Natural killer cell treated with Interleukin-12 subunit alpha and Interleukin-12 subunit beta and Interleukin-15 and Interleukin-18, amount 100 ng/mL, for 72 hours (primary cell): ENCODE measurements around the gene RNF6. TPM values are rescaled to one million over a fixed set of nuclear protein-coding genes. Genes with fewer than 3 reads are reported as not detected.

Source experiments
- ATAC-seq, 2 donors: fragments of 150-1000 bp; cut with Tn5 transposase in 1 of 2; sonication (Bioruptor Pico), chemical (Tn5 transposase) in 1 of 2; 2 replicates each; pipeline ENCODE4 v1.10.0; 2021
- DNase-seq: peaks from one replicate; pipeline ENCODE4 v3.0.0; 2022; ENCODE audit warnings: low spot score
- H3K27ac Mint-ChIP-seq, 2 donors: 1 replicate in 1 of 2; 2 replicates in 1 of 2; pipeline ENCODE4 v1.8.0; 2022; ENCODE audit warnings: mixed read lengths in 2 of 2, mild to moderate bottlenecking in 1 of 2, moderate library complexity in 1 of 2
- H3K27me3 Mint-ChIP-seq, 2 donors: 1 replicate in 1 of 2; 2 replicates in 1 of 2; pipeline ENCODE4 v1.8.0; 2022; ENCODE audit warnings: mixed read lengths in 2 of 2
- H3K36me3 Mint-ChIP-seq: one replicate; pipeline ENCODE4 v1.8.0; 2022; ENCODE audit warnings: mixed read lengths
- H3K4me1 Mint-ChIP-seq, 2 donors: 1 replicate in 1 of 2; 2 replicates in 1 of 2; pipeline ENCODE4 v1.8.0; 2022; ENCODE audit warnings: low read depth in 2 of 2, mixed read lengths in 2 of 2, mild to moderate bottlenecking in 1 of 2
- H3K4me3 Mint-ChIP-seq: one replicate; pipeline ENCODE4 v1.8.0; 2022; ENCODE audit warnings: mixed read lengths
- H3K9me3 Mint-ChIP-seq: 2 replicates; pipeline ENCODE4 v1.8.0; 2022; ENCODE audit warnings: mixed read lengths
- total RNA-seq, 2 donors: library from RNA; stranded (reverse); gene quantifications; one replicate each; pipeline ENCODE4 v1.2.3, GENCODE V29; 2022

RNF6 gene
- total RNA-seq, 2 donors from 2014 or later: 37.7 to 64.4 TPM

GRCh38 chr13:26247608-26248007, 25.5 kb upstream of the RNF6 start:
- Mint-ChIP-seq H3K9me3 (no peaks in the 10 kb centered on the region), H3K27me3 (peaks cover 9% of the 10 kb centered on the region in 2 donors)

DNA sequence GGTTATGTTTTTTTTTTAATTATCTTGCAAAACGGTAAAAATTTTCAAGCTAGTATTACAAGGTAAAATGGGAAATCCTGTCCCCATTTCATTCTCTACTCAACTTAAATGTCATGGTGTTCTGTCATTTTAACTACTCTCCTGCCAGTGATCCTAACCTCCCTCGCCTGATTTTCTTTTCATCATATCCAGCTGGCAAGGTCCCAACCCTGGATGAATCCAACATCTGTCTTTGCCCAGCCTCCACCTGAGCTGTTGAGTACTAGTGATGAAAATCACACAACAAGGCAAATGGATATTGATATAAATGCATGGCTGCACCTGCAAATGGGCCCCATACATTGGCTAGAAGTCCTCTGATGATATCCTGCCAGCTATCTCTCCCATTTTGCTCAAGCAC, 24.9 kb upstream of the RNF6 start:
- peaks cover 9% of the 10 kb centered on the region in 2 donors for H3K27me3 Mint-ChIP-seq
- no peak for ATAC-seq
- DNase-seq: no peak
- no peak overlapping the region for H3K27ac Mint-ChIP-seq
- no peaks in the 10 kb centered on the region for H3K9me3 Mint-ChIP-seq
- no peaks in the 10 kb centered on the region for H3K36me3 Mint-ChIP-seq
- no peaks in the 10 kb centered on the region for H3K4me1 Mint-ChIP-seq
- no peak overlapping the region for H3K4me3 Mint-ChIP-seq

More at GRCh38 chr13:26247608-26248007, 25.5 kb upstream of the RNF6 start:
- no peak for DNase-seq
- H3K4me1 Mint-ChIP-seq: no peaks in the 10 kb centered on the region
- H3K4me3 Mint-ChIP-seq: no peak overlapping the region
- peak in 1 of 2 donors; percentile 40 for ATAC-seq
- H3K36me3 Mint-ChIP-seq: no peaks in the 10 kb centered on the region
- no peak overlapping the region for H3K27ac Mint-ChIP-seq

DNA sequence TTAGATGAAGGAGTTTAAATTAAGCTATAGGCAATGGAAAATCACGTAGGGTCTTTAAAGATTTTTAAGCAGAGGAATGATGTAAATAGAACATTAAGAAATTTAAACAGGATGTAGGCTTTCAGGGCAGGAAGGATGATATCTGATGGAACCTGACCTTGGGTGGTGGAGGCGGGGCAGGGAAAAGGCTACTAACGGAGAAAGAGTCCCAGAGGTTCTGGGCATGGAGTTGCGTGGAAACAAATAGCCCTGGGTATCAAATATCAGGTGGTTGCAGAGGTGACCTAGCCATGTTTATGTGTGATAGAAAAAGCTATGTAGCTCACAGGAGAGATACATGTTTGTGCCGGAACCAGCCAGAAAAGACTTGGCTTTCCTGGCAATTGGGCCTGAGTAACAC, 24.0 kb upstream of the RNF6 start:
- peaks cover 9% of the 10 kb centered on the region in 2 donors for H3K27me3 Mint-ChIP-seq
- no peaks in the 10 kb centered on the region for H3K36me3 Mint-ChIP-seq
- H3K4me1 Mint-ChIP-seq: no peaks in the 10 kb centered on the region
- DNase-seq (no peak), ATAC-seq (no peak)
- no peak overlapping the region for H3K4me3 Mint-ChIP-seq
- no peak overlapping the region for H3K27ac Mint-ChIP-seq
- no peaks in the 10 kb centered on the region for H3K9me3 Mint-ChIP-seq

DNA sequence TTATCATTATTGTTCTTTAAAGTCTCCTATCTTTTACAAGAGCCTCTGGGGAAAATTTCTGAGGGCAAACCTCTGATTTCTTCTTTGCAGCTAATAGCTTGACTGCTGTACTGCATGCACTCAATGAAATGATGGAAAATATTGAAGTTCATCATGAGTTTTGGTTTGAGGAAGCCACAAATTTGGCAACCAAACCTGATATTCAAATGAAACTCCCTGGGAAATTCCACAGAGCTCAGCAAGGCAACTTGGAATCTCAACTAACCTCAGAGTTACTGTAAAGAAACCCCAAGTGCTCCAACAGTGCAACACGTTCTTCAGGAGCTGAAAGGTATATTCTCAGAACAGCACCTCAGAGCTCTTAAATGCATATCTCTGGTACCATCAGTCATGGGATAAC, 14.2 kb upstream of the RNF6 start:
- Mint-ChIP-seq H3K9me3 (no peaks in the 10 kb centered on the region), H3K27me3 (peaks cover 10 to 24% of the 10 kb centered on the region in 2 donors), H3K27ac (no peak overlapping the region), H3K4me3 (no peak overlapping the region), H3K4me1 (no peaks in the 10 kb centered on the region), H3K36me3 (no peaks in the 10 kb centered on the region)
- DNase-seq: no peak
- ATAC-seq: no peak

- no peak for DNase-seq
- H3K9me3 Mint-ChIP-seq: no peaks in the 10 kb centered on the region
- no peak for ATAC-seq
- peaks cover 12 to 14% of the 10 kb centered on the region in 2 donors for H3K27me3 Mint-ChIP-seq
- H3K27ac Mint-ChIP-seq: no peak overlapping the region
- no peaks in the 10 kb centered on the region for H3K36me3 Mint-ChIP-seq
- H3K4me1 Mint-ChIP-seq: no peaks in the 10 kb centered on the region
- no peak overlapping the region for H3K4me3 Mint-ChIP-seq
Observed at GRCh38 chr13:26230703-26231102, 8.6 kb upstream of the RNF6 start.

DNA sequence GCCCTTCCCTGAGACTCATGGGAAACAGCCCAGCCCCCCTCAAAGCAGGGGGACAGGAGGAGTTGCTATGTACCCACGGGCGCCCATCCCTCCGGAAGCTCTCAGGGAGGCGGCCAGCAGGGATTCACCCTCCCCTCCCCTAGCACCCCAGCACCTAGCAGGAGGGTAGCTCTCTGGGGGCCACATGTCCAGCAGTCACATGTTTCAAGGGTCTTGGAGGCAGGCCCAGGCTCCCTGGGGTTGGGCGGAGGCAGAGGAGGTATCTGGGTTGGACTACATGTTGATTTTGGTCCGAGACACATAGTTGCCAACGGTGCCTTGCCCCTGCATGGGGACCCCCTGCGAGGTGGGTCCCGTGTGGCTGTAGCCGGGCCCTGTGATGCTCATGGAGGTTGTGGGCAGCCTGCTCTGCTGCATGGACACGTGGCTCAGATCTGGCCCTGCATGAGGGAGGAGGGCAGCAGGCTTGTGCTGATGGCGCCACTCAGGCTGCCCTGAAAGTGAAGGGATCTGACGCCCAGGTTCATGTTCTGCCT, 7.0 kb upstream of the RNF6 start:
- Mint-ChIP-seq H3K9me3 (no peaks in the 10 kb centered on the region), H3K36me3 (no peaks in the 10 kb centered on the region), H3K4me1 (no peaks in the 10 kb centered on the region), H3K27me3 (peaks cover 7 to 12% of the 10 kb centered on the region in 2 donors), H3K4me3 (no peak overlapping the region), H3K27ac (no peak overlapping the region)
- ATAC-seq (peak in 1 of 2 donors; percentile 8), DNase-seq (no peak)

GRCh38 chr13:26228096-26228495, 6.0 kb upstream of the RNF6 start:
- Mint-ChIP-seq H3K27me3 (peaks cover 7 to 12% of the 10 kb centered on the region in 2 donors), H3K4me1 (peaks cover 5% of the 10 kb centered on the region in 2 donors), H3K4me3 (no peak overlapping the region), H3K27ac (no peak overlapping the region), H3K36me3 (no peaks in the 10 kb centered on the region), H3K9me3 (peaks cover 4% of the 10 kb centered on the region)
- ATAC-seq: no peak
- DNase-seq: no peak

DNA sequence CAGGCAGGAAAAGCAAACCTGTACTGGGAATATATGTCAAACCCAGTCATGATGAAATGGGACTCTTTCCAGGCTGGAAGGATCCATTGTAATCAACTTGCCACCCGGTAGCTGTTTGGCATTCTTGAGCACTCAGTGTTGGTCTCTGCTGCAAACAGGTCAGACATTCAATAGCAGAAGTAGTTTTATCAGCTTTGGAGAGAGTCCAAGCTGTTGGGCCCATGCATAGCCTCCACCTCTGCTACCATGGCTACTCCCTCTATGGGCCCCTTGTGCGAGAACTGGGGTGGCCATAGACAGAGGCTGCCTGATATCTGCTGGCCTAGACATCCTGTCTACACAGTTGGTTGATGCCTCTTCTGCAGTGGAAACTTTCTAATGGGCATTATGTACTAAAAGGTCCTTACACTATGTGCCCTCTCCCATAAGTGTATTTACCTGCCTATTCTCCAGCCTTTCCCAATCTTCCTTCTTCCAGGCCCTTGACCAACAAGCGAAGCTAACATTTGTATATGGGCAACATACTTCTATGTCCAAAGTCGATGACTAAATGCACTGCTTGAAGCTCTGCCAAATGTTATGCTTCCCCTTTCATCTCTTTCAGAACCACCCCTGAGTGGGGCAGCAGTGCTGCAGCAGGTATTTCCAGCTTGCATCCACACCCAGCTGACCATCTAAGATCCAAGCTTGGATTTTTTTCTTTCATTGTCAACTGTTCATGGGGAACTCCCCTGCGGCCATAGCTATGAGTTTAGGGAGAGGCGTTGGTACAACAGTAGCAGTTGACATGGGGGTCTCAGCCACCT, 5.3 kb upstream of the RNF6 start:
- peaks cover 7 to 12% of the 10 kb centered on the region in 2 donors for H3K27me3 Mint-ChIP-seq
- no peak overlapping the region for H3K27ac Mint-ChIP-seq
- H3K4me3 Mint-ChIP-seq: no peak overlapping the region
- H3K36me3 Mint-ChIP-seq: no peaks in the 10 kb centered on the region
- DNase-seq: no peak
- no peak for ATAC-seq
- peaks cover 4% of the 10 kb centered on the region for H3K9me3 Mint-ChIP-seq
- peaks cover 11 to 12% of the 10 kb centered on the region in 2 donors for H3K4me1 Mint-ChIP-seq

GRCh38 chr13:26225896-26226617, 3.9 kb upstream of the RNF6 start:
- Mint-ChIP-seq H3K4me1 (peaks cover 17 to 19% of the 10 kb centered on the region in 2 donors), H3K27me3 (peaks cover 7 to 12% of the 10 kb centered on the region in 2 donors), H3K27ac (no peak overlapping the region), H3K9me3 (peaks cover 4% of the 10 kb centered on the region), H3K36me3 (no peaks in the 10 kb centered on the region), H3K4me3 (no peak overlapping the region)
- ATAC-seq (no peak), DNase-seq (no peak)

DNA sequence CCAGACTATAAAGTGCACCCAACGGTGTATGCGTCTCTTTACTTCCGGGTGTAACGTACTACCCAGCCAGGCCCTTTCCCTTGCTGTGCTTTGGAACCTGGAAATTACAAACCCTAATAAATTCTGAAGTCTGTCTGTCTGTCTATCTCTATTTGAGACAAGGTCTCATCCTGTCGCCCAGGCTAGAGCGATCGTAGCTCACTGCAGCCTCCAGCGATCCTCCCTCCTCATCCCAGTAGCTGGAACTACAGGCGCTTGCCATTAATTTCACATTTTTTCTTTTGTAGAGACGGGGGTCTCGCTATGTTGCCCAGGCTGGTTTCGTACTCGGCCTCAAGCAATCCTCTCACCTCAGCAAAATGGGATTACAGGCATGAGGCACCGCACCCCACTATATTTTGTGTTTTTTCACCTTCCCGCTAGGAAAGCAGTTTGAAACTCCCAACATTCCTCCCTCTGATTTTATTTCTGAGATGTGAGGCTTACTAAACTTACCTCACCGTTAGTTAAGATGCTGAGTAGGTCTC, 469 bp upstream of the RNF6 start:
- Mint-ChIP-seq H3K4me3 (peak overlapping the region; percentile 100), H3K4me1 (peaks cover 29 to 34% of the 10 kb centered on the region in 2 donors), H3K27ac (peak overlapping the region; percentile 90 to 100), H3K36me3 (peaks cover 12% of the 10 kb centered on the region), H3K27me3 (peaks cover 7 to 11% of the 10 kb centered on the region in 2 donors), H3K9me3 (peaks cover 4% of the 10 kb centered on the region)
- ATAC-seq (peak; percentile 68 to 71), DNase-seq (no peak)

GRCh38 chr13:26221399-26221720, 754 bp downstream of the RNF6 start:
- H3K4me1 Mint-ChIP-seq: peaks cover 29 to 34% of the 10 kb centered on the region in 2 donors

DNA sequence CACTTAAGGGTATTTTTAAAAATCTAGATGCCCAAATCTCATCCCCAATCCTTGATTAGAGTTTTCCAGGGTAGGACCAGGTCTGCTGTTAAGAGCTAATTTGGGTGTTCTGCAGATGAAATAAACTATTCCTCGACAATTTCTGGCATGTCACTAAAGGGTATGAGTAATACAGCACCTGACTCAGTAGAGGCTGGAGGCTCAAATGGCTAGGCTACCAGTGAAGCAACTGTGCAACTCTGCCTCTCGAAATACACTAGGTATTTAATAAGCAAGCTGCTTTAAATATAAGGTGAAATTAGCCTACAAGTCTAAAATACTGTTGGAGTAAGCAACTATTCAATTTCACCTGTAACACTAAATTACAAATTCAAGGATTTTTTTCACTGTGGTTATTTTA, 1.5 kb downstream of the RNF6 start:
- H3K27me3 Mint-ChIP-seq: peaks cover 3 to 4% of the 10 kb centered on the region in 2 donors
- peaks cover 19% of the 10 kb centered on the region for H3K36me3 Mint-ChIP-seq
- H3K4me3 Mint-ChIP-seq: peak overlapping the region; percentile 100
- DNase-seq (no peak), ATAC-seq (no peak)
- H3K4me1 Mint-ChIP-seq: peaks cover 29 to 34% of the 10 kb centered on the region in 2 donors
- H3K9me3 Mint-ChIP-seq: peaks cover 4% of the 10 kb centered on the region
- peak overlapping the region; percentile 90 to 100 for H3K27ac Mint-ChIP-seq

More at GRCh38 chr13:26221399-26221720, 754 bp downstream of the RNF6 start:
- DNase-seq (no peak), ATAC-seq (peak; percentile 31 to 50)
- Mint-ChIP-seq H3K27me3 (peaks cover 7 to 9% of the 10 kb centered on the region in 2 donors), H3K27ac (peak overlapping the region; percentile 90 to 100), H3K36me3 (peaks cover 19% of the 10 kb centered on the region), H3K4me3 (peak overlapping the region; percentile 100), H3K9me3 (peaks cover 4% of the 10 kb centered on the region)

- H3K4me1 Mint-ChIP-seq: peaks cover 34 to 36% of the 10 kb centered on the region in 2 donors
- DNase-seq (no peak), ATAC-seq (no peak)
- H3K36me3 Mint-ChIP-seq: peaks cover 26% of the 10 kb centered on the region
- H3K27ac Mint-ChIP-seq: peak overlapping the region; percentile 90 to 100
- H3K4me3 Mint-ChIP-seq: peak overlapping the region; percentile 100
- H3K9me3 Mint-ChIP-seq: peaks cover 4% of the 10 kb centered on the region
- no peaks in the 10 kb centered on the region for H3K27me3 Mint-ChIP-seq
Observed at GRCh38 chr13:26219726-26220125, 2.4 kb downstream of the RNF6 start.

DNA sequence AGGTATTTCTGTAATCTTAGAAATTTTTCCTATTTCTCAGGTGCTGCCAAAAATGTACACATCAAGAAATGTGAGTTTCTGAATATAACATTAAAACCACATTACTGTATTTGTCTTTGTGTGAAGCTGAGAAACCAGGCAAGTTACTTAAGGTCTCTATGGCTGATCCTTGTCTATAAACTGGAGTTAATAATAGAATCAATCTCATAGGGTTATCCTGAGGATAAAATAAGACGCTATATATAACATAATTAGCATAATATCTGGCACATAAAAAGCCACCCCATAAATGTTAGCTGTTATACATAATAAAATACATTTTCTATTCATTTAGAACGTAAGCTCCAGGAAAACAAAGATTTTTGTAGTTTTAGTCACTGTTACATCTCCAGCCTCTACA, 6.1 kb downstream of the RNF6 start:
- ATAC-seq (no peak), DNase-seq (no peak)
- no peak overlapping the region for H3K4me3 Mint-ChIP-seq
- peaks cover 30 to 32% of the 10 kb centered on the region in 2 donors for H3K4me1 Mint-ChIP-seq
- H3K27me3 Mint-ChIP-seq: no peaks in the 10 kb centered on the region
- H3K36me3 Mint-ChIP-seq: peaks cover 43% of the 10 kb centered on the region
- no peaks in the 10 kb centered on the region for H3K9me3 Mint-ChIP-seq
- H3K27ac Mint-ChIP-seq: no peak overlapping the region
